Endothelial cell of umbilical vein (primary cell): ENCODE results near the gene PPP1R3F. TPM values are rescaled to one million over a fixed set of nuclear protein-coding genes. Genes with fewer than 3 reads are reported as not detected.

Source experiments
- BruUV-seq: library from RNA; stranded (reverse); fragments of 400-500 nt; replicated peaks from 2 replicates; lab custom pipeline; 2021; lab: Mats Ljungman, UMichigan
- CTCF ChIA-PET: fragments of 300-600, 350-600 bp; sonication (Branson Sonifier 250); formaldehyde crosslinking; loops from one replicate; lab custom pipeline; 2021; ENCODE audit warnings: antibody characterized with exemption, inconsistent platforms; lab: Charles Lee
- POLR2A ChIA-PET: fragments of 300-600, 350-600 bp; sonication (Branson Sonifier 250); formaldehyde crosslinking; loops from one replicate; lab custom pipeline; 2021; ENCODE audit warnings: antibody characterized with exemption, inconsistent platforms; lab: Charles Lee
- DNase-seq: peaks from one replicate; pipeline ENCODE4 v3.0.0-alpha.2; 2011; ENCODE audit warnings: low read depth, low spot score
- FAIRE-seq: peaks from 2 replicates; lab custom pipeline; 2011; peaks lifted over from hg19 to GRCh38; lab: Jason Lieb, UNC
- H2AFZ ChIP-seq: 2 replicates; pipeline ENCODE4 v1.6.0; 2012; ENCODE audit warnings: low read depth, low read length, control low read depth, inconsistent platforms
- H3K27ac ChIP-seq: 2 replicates; pipeline ENCODE4 v1.5.1; 2011; ENCODE audit warnings: low read depth, mild to moderate bottlenecking, control low read depth, low read length, moderate library complexity; ENCODE audit not compliant: insufficient read depth
- H3K27me3 ChIP-seq, 2 experiments: 2 replicates each; pipeline versions ENCODE4 v1.6.0 to v1.6.1; 2011; ENCODE audit warnings: low read length in 2 of 2, mixed read lengths in 1 of 2; ENCODE audit not compliant: control insufficient read depth in 2 of 2, insufficient read depth in 2 of 2
- H3K36me3 ChIP-seq, 2 experiments: 2 replicates in 1 of 2; 3 replicates in 1 of 2; pipeline ENCODE4 v1.5.1; 2011; ENCODE audit warnings: low read length in 2 of 2, mild to moderate bottlenecking in 1 of 2, moderate library complexity in 1 of 2; ENCODE audit not compliant: control insufficient read depth in 2 of 2, insufficient read depth in 2 of 2; ENCODE audit errors: extremely low read depth in 1 of 2
- H3K4me1 ChIP-seq: 3 replicates; pipeline ENCODE4 v1.5.1; 2011; ENCODE audit warnings: mild to moderate bottlenecking, low read length; ENCODE audit not compliant: control insufficient read depth, insufficient read depth; ENCODE audit errors: extremely low read depth
- H3K4me2 ChIP-seq: 2 replicates; pipeline ENCODE4 v1.6.1; 2011; ENCODE audit warnings: low read length, control low read depth, mixed read lengths; ENCODE audit not compliant: insufficient read depth
- H3K4me3 ChIP-seq, 3 experiments: fragments of 200-600 bp in 1 of 3; sonication (generic), shearing (Covaris generic) in 1 of 3; replicated peaks in 1 of 3; 2 replicates each; pipeline ENCODE4 v1.5.1; 2011 to 2016; ENCODE audit warnings: control low read depth in 3 of 3, low read length in 3 of 3, mild to moderate bottlenecking in 2 of 3, inconsistent platforms in 1 of 3, low read depth in 1 of 3, moderate library complexity in 1 of 3; ENCODE audit not compliant: insufficient read depth in 1 of 3
- H3K79me2 ChIP-seq: 2 replicates; pipeline ENCODE4 v1.6.0; 2012; ENCODE audit warnings: low read length, inconsistent platforms; ENCODE audit not compliant: control insufficient read depth, insufficient read depth
- H3K9ac ChIP-seq: replicated peaks from 2 replicates; pipeline ENCODE3; 2011; ENCODE audit warnings: low read length, control low read depth; ENCODE audit not compliant: insufficient read depth; ENCODE audit errors: extremely low read depth
- H3K9me1 ChIP-seq: replicated peaks from 3 replicates; pipeline ENCODE4 v1.6.0; 2011; ENCODE audit warnings: mild to moderate bottlenecking, low read length; ENCODE audit not compliant: control insufficient read depth, insufficient read depth; ENCODE audit errors: extremely low read depth
- H3K9me3 ChIP-seq: replicated peaks from 2 replicates; pipeline ENCODE4 v1.5.1; 2012; ENCODE audit warnings: low read length, inconsistent platforms; ENCODE audit not compliant: control insufficient read depth, insufficient read depth
- H4K20me1 ChIP-seq: replicated peaks from 2 replicates; pipeline ENCODE3; 2011; ENCODE audit warnings: mild to moderate bottlenecking, low read length; ENCODE audit not compliant: control insufficient read depth, insufficient read depth; ENCODE audit errors: extremely low read depth
- EZH2 ChIP-seq: IDR thresholded peaks from 2 replicates; pipeline ENCODE4 v1.6.1; 2012; ENCODE audit warnings: borderline replicate concordance, low read depth, mild to moderate bottlenecking, moderate library complexity, low read length, inconsistent platforms; ENCODE audit not compliant: severe bottlenecking
- FOS ChIP-seq: IDR thresholded peaks from 2 replicates; pipeline ENCODE4 v1.6.1; 2011; ENCODE audit warnings: mild to moderate bottlenecking, low read length, moderate library complexity, borderline replicate concordance; ENCODE audit not compliant: insufficient read depth
- GATA2 ChIP-seq: IDR thresholded peaks from 2 replicates; pipeline ENCODE4 v1.7.0; 2011; ENCODE audit warnings: low read depth, mild to moderate bottlenecking, moderate library complexity, mixed read lengths, low read length; ENCODE audit not compliant: insufficient read length, insufficient read depth
- JUN ChIP-seq: IDR thresholded peaks from 2 replicates; pipeline ENCODE4 v1.6.1; 2011; ENCODE audit warnings: borderline replicate concordance, low read depth; ENCODE audit not compliant: insufficient read length, insufficient read depth
- MYC ChIP-seq: IDR thresholded peaks from one replicate; pipeline ENCODE4 v1.6.1; 2011; ENCODE audit warnings: mild to moderate bottlenecking, low read depth, low read length
- POLR2A ChIP-seq: IDR thresholded peaks from 2 replicates; pipeline ENCODE4 v1.6.1; 2012; ENCODE audit warnings: low read depth, mild to moderate bottlenecking, control low read depth, low read length
- POLR2AphosphoS5 ChIP-seq: IDR thresholded peaks from 2 replicates; pipeline ENCODE4 v1.6.1; 2012; ENCODE audit warnings: low read depth, mild to moderate bottlenecking, control low read depth, low read length, moderate library complexity; ENCODE audit not compliant: insufficient read depth
- dilution Hi-C: fragments of 300-500 bp; cut with MboI; formaldehyde crosslinking; loops from one replicate; pipeline ENCODE4 v1.15.0; 2019; ENCODE audit warnings: low sequenced_read_pairs; ENCODE audit not compliant: extremely low pct_ligation_motif_present
- intact Hi-C: fragments of 100-400 bp; cut with micrococcal nuclease; formaldehyde crosslinking; loops from one replicate; pipeline ENCODE4 v1.10.0; 2022
- polyA plus RNA-seq, 4 experiments: library from polyadenylated mRNA; depleted of rRNA in 3 of 4; stranded (reverse) in 3 of 4; unstranded in 1 of 4; fragments of >200 nt; gene quantifications; 2 replicates each; pipeline versions ENCODE4 v1.2.1 to v1.2.3, GENCODE V29; 2011 to 2012; ENCODE audit warnings: missing spikeins in 1 of 4
- total RNA-seq: library from RNA; stranded (reverse); gene quantifications from 2 replicates; pipeline ENCODE4 v1.2.3, GENCODE V29; 2021
- TF ChIP-seq, protein P1 (sequence below), 2 donors: IDR thresholded peaks; 1 replicate in 1 of 2; 2 replicates in 1 of 2; pipeline ENCODE4 v1.5.1; 2011; ENCODE audit warnings: low read length in 2 of 2, mild to moderate bottlenecking in 2 of 2, moderate library complexity in 2 of 2, control low read depth in 1 of 2, inconsistent platforms in 1 of 2, low read depth in 1 of 2; ENCODE audit not compliant: insufficient read depth in 1 of 2; ENCODE audit errors: extremely low read depth in 1 of 2
- TF ChIP-seq, protein P2 (sequence below): IDR thresholded peaks from 2 replicates; pipeline ENCODE4 v1.6.1; 2011; ENCODE audit not compliant: insufficient read depth, insufficient read length

The PPP1R3F gene
- total and polyA plus RNA-seq, 2 donors (not counting 3 experiments of a cell fraction or from before 2014, with no cell fraction given), result 1.5 to 2.5 TPM

DNA sequence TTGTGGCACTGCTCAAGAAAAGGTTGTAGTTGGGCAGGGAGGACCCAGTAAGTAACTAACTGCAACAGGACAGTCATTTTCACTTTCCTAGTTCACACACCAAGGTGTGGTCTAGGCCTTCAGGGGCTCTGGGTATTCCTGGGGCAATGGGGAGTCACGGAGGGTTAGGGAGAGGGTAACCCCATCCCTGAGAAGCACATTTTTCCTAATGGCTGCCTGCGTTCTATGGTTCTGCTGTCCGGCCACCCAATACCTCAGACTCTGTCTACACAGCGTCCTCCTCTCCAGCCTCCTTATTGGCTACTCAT is 937 bp upstream of the PPP1R3F start:
- H2AFZ ChIP-seq, result peak overlapping the region; percentile 70
- no peaks in the 10 kb centered on the region for H3K9me1 ChIP-seq
- no peak for TF ChIP-seq FOS
- TF ChIP-seq EZH2, result no peak
- TF ChIP-seq, protein P1, sequence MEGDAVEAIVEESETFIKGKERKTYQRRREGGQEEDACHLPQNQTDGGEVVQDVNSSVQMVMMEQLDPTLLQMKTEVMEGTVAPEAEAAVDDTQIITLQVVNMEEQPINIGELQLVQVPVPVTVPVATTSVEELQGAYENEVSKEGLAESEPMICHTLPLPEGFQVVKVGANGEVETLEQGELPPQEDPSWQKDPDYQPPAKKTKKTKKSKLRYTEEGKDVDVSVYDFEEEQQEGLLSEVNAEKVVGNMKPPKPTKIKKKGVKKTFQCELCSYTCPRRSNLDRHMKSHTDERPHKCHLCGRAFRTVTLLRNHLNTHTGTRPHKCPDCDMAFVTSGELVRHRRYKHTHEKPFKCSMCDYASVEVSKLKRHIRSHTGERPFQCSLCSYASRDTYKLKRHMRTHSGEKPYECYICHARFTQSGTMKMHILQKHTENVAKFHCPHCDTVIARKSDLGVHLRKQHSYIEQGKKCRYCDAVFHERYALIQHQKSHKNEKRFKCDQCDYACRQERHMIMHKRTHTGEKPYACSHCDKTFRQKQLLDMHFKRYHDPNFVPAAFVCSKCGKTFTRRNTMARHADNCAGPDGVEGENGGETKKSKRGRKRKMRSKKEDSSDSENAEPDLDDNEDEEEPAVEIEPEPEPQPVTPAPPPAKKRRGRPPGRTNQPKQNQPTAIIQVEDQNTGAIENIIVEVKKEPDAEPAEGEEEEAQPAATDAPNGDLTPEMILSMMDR (IDR thresholded peaks at IDR 0.05; ENCODE audit: extremely low read depth in 1 of 2, insufficient read depth in 1 of 2, low read depth in 1 of 2, low read length in 2 of 2), result no peak
- TF ChIP-seq POLR2A, result no peak
- TF ChIP-seq GATA2, result no peak
- TF ChIP-seq, protein P2, sequence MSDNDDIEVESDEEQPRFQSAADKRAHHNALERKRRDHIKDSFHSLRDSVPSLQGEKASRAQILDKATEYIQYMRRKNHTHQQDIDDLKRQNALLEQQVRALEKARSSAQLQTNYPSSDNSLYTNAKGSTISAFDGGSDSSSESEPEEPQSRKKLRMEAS, result no peak
- TF ChIP-seq JUN, result no peak
- TF ChIP-seq POLR2AphosphoS5, result no peak
- no peak for TF ChIP-seq MYC
- H3K36me3 ChIP-seq, result no peaks in the 10 kb centered on the region
- dilution Hi-C loops, result no loop called here
- H3K4me1 ChIP-seq, result no peaks in the 10 kb centered on the region
- ChIA-PET POLR2A (interaction anchor here (0.7 to 0.9 kb wide), 2 partner anchors 33 to 78 kb away, joined by 5 to 6 read pairs; partner anchors contain the start of gene CCDC22), CTCF (interaction anchor here (2.0 kb wide), 1 partner anchor 76 kb away, joined by 12 read pairs; no protein-coding TSS in a partner anchor)
- H3K27ac ChIP-seq, result peak overlapping the region; percentile 80
- no peaks in the 10 kb centered on the region for H4K20me1 ChIP-seq
- peaks cover 17% of the 10 kb centered on the region for H3K79me2 ChIP-seq
- peak overlapping the region; percentile 60 for H3K4me2 ChIP-seq
- DNase-seq (no peak), FAIRE-seq (no peak)
- H3K9me3 ChIP-seq, result no peaks in the 10 kb centered on the region
- peak overlapping the region in 2 of 3 experiments; percentile 38 to 46 for H3K4me3 ChIP-seq
- BruUV-seq, result TSS peak; percentile 73
- intact Hi-C loops, result loop anchor here (1.0 to 10.0 kb wide), 4 partner anchors 77 to 1611 kb away; partner anchors contain the start of genes GPKOW, PQBP1, TIMM17B and UXT
- no peaks in the 10 kb centered on the region for H3K27me3 ChIP-seq
- peak overlapping the region; percentile 48 for H3K9ac ChIP-seq
